H1 (cell line): Measurements from ENCODE around the gene STRA8. TPM values are rescaled to one million over a fixed set of nuclear protein-coding genes. Genes with fewer than 3 reads are reported as not detected.

Source experiments
- CTCF ChIA-PET: fragments of 300-600 bp; sonication (Branson Sonifier 250); formaldehyde crosslinking; loops from one replicate; lab custom pipeline; 2021; ENCODE audit not compliant: partially characterized antibody; lab: Charles Lee
- POLR2A ChIA-PET: fragments of 300-600 bp; sonication (Branson Sonifier 250); formaldehyde crosslinking; loops from one replicate; lab custom pipeline; 2021; ENCODE audit warnings: inconsistent platforms; ENCODE audit not compliant: partially characterized antibody; lab: Charles Lee
- DNase-seq, 2 experiments: peaks; one replicate each; pipeline versions ENCODE4 v3.0.0 to v3.0.0-alpha.2; 2010 to 2022; ENCODE audit warnings: low spot score in 2 of 2, low read depth in 1 of 2, mixed read lengths in 1 of 2
- FAIRE-seq: peaks from 2 replicates; lab custom pipeline; 2011; peaks lifted over from hg19 to GRCh38; lab: Jason Lieb, UNC
- H2AFZ ChIP-seq: 2 replicates; pipeline ENCODE4 v1.8.1; 2012; ENCODE audit warnings: low read length, inconsistent platforms
- H2AK5ac ChIP-seq: 2 replicates; pipeline ENCODE4 v1.6.1; 2013; ENCODE audit warnings: low read depth, low read length
- H2BK120ac ChIP-seq: replicated peaks from 2 replicates; pipeline ENCODE3; 2013; ENCODE audit warnings: low read depth, low read length, inconsistent platforms
- H2BK12ac ChIP-seq: 2 replicates; pipeline ENCODE4 v1.6.1; 2013; ENCODE audit warnings: low read depth, low read length
- H2BK15ac ChIP-seq: 2 replicates; pipeline ENCODE4 v1.6.1; 2013; ENCODE audit warnings: low read length
- H2BK20ac ChIP-seq: 2 replicates; pipeline ENCODE4 v1.6.1; 2013; ENCODE audit warnings: low read length
- H2BK5ac ChIP-seq: 2 replicates; pipeline ENCODE4 v1.6.1; 2013; ENCODE audit warnings: low read depth, low read length
- H3K14ac ChIP-seq: 2 replicates; pipeline ENCODE4 v1.6.1; 2013; ENCODE audit warnings: inconsistent platforms; ENCODE audit not compliant: insufficient read length
- H3K18ac ChIP-seq: 2 replicates; pipeline ENCODE4 v1.6.1; 2013; ENCODE audit warnings: low read length; ENCODE audit errors: extremely low read depth
- H3K23ac ChIP-seq: 2 replicates; pipeline ENCODE4 v1.6.1; 2013; ENCODE audit warnings: inconsistent platforms; ENCODE audit not compliant: insufficient read length
- H3K23me2 ChIP-seq: 2 replicates; pipeline ENCODE4 v1.6.1; 2013; ENCODE audit warnings: low read depth, low read length
- H3K27ac ChIP-seq: 2 replicates; pipeline ENCODE4 v1.6.1; 2011; ENCODE audit warnings: low read depth, low read length, inconsistent platforms
- H3K27me3 ChIP-seq, 4 experiments: replicated peaks in 1 of 4; 1 replicate in 1 of 4; 2 replicates in 3 of 4; pipeline versions ENCODE4 v1.6.1 to v1.8.1; 2011 to 2013; ENCODE audit warnings: low read length in 3 of 4, mild to moderate bottlenecking in 3 of 4, inconsistent platforms in 2 of 4, mixed read lengths in 2 of 4, moderate library complexity in 1 of 4; ENCODE audit not compliant: control insufficient read depth in 3 of 4, insufficient read depth in 3 of 4; ENCODE audit errors: extremely low read depth in 1 of 4
- H3K36me3 ChIP-seq, 4 experiments: 2 replicates each; pipeline versions ENCODE4 v1.6.1 to v1.8.1; 2011 to 2013; ENCODE audit warnings: mild to moderate bottlenecking in 4 of 4, low read length in 3 of 4, moderate library complexity in 2 of 4, control low read depth in 1 of 4, inconsistent platforms in 1 of 4; ENCODE audit not compliant: insufficient read depth in 4 of 4, control insufficient read depth in 2 of 4
- H3K4ac ChIP-seq: replicated peaks from 2 replicates; pipeline ENCODE3; 2013; ENCODE audit warnings: low read length, low read depth, mixed read lengths, inconsistent platforms; ENCODE audit not compliant: insufficient read length
- H3K4me1 ChIP-seq, 4 experiments: replicated peaks in 1 of 4; 1 replicate in 1 of 4; 2 replicates in 3 of 4; pipeline versions ENCODE4 v1.6.1 to v1.8.1; 2011 to 2013; ENCODE audit warnings: low read length in 3 of 4, inconsistent platforms in 2 of 4, mixed read lengths in 1 of 4; ENCODE audit not compliant: insufficient read depth in 4 of 4, control insufficient read depth in 3 of 4
- H3K4me2 ChIP-seq, 2 experiments: 2 replicates each; pipeline versions ENCODE4 v1.6.1 to v1.8.1; 2011 to 2013; ENCODE audit warnings: low read depth in 2 of 2, low read length in 2 of 2, control low read depth in 1 of 2, inconsistent platforms in 1 of 2, mild to moderate bottlenecking in 1 of 2; ENCODE audit not compliant: insufficient read depth in 1 of 2
- H3K4me3 ChIP-seq, 4 experiments: fragments of 200-600, 300-600 bp in 1 of 4; sonication (generic), shearing (Covaris generic), sonication (Bioruptor Twin) in 1 of 4; 2 replicates each; pipeline versions ENCODE4 v1.5.1 to v1.8.1; 2011 to 2016; ENCODE audit warnings: low read length in 4 of 4, low read depth in 3 of 4, control low read depth in 2 of 4, inconsistent platforms in 2 of 4, mild to moderate bottlenecking in 2 of 4, mixed read lengths in 1 of 4, moderate library complexity in 1 of 4; ENCODE audit not compliant: insufficient read depth in 2 of 4; ENCODE audit errors: extremely low read depth in 1 of 4
- H3K56ac ChIP-seq: replicated peaks from 2 replicates; pipeline ENCODE3; 2013; ENCODE audit warnings: low read depth, mild to moderate bottlenecking, mixed read lengths, low read length, inconsistent platforms; ENCODE audit not compliant: insufficient read length
- H3K79me1 ChIP-seq: 2 replicates; pipeline ENCODE4 v1.6.1; 2013; ENCODE audit warnings: low read depth, low read length, control low read depth
- H3K79me2 ChIP-seq, 2 experiments: 2 replicates each; pipeline versions ENCODE4 v1.6.1 to v1.8.1; 2012 to 2013; ENCODE audit warnings: low read length in 2 of 2, mild to moderate bottlenecking in 2 of 2, inconsistent platforms in 1 of 2; ENCODE audit not compliant: insufficient read depth in 2 of 2, control insufficient read depth in 1 of 2
- H3K9ac ChIP-seq, 4 experiments: replicated peaks in 1 of 4; 1 replicate in 1 of 4; 2 replicates in 3 of 4; pipeline versions ENCODE4 v1.6.1 to v1.8.1; 2011 to 2013; ENCODE audit warnings: low read depth in 3 of 4, low read length in 3 of 4, control low read depth in 2 of 4, mild to moderate bottlenecking in 2 of 4, moderate library complexity in 2 of 4, inconsistent platforms in 1 of 4; ENCODE audit errors: extremely low read depth in 1 of 4
- H3K9me3 ChIP-seq, 2 experiments: 2 replicates each; pipeline versions ENCODE4 v1.6.1 to v1.8.1; 2012 to 2013; ENCODE audit warnings: mild to moderate bottlenecking in 2 of 2, moderate library complexity in 2 of 2, control low read depth in 1 of 2, inconsistent platforms in 1 of 2, low read depth in 1 of 2, low read length in 1 of 2, mixed read lengths in 1 of 2; ENCODE audit not compliant: insufficient read depth in 2 of 2
- H4K20me1 ChIP-seq, 2 experiments: replicated peaks in 1 of 2; 2 replicates each; pipeline versions ENCODE3 to v1.8.1; 2011 to 2013; ENCODE audit warnings: inconsistent platforms in 2 of 2, low read length in 2 of 2, mild to moderate bottlenecking in 1 of 2; ENCODE audit not compliant: insufficient read depth in 2 of 2, control insufficient read depth in 1 of 2
- H4K5ac ChIP-seq: 2 replicates; pipeline ENCODE4 v1.6.1; 2013; ENCODE audit warnings: low read length, low read depth, mixed read lengths, inconsistent platforms; ENCODE audit not compliant: insufficient read length
- H4K8ac ChIP-seq: 2 replicates; pipeline ENCODE4 v1.8.0; 2013; ENCODE audit warnings: mild to moderate bottlenecking, moderate library complexity, low read length, inconsistent platforms; ENCODE audit not compliant: insufficient read depth; ENCODE audit errors: extremely low read depth
- H4K91ac ChIP-seq: replicated peaks from 2 replicates; pipeline ENCODE3; 2013; ENCODE audit warnings: low read length, mixed read lengths, inconsistent platforms; ENCODE audit not compliant: insufficient read length
- BRCA1 ChIP-seq: IDR thresholded peaks from 2 replicates; pipeline ENCODE4 v1.6.1; 2012; ENCODE audit warnings: low read depth, low read length, improper control_type of control experiment
- CHD2 ChIP-seq: IDR thresholded peaks from 2 replicates; pipeline ENCODE4 v1.6.1; 2012; ENCODE audit warnings: low read length, improper control_type of control experiment
- CTCF ChIP-seq, 3 experiments: IDR thresholded peaks; 1 replicate in 2 of 3; 2 replicates in 1 of 3; pipeline versions ENCODE4 v1.5.1 to v1.6.1; 2011; ENCODE audit warnings: low read length in 3 of 3, mild to moderate bottlenecking in 3 of 3, inconsistent platforms in 2 of 3, low read depth in 1 of 3, moderate library complexity in 1 of 3; ENCODE audit not compliant: insufficient read depth in 1 of 3; ENCODE audit errors: control extremely low read depth in 1 of 3
- JUN ChIP-seq: IDR thresholded peaks from 2 replicates; pipeline ENCODE4 v1.6.1; 2011; ENCODE audit warnings: low read depth, mild to moderate bottlenecking, improper control_type of control experiment, low read length
- JUND ChIP-seq: IDR thresholded peaks from 2 replicates; pipeline ENCODE4 v1.6.1; 2011; ENCODE audit warnings: mild to moderate bottlenecking, improper control_type of control experiment, low read length
- KDM4A ChIP-seq: IDR thresholded peaks from one replicate; pipeline ENCODE4 v1.7.1; 2012; ENCODE audit warnings: low read depth, mild to moderate bottlenecking, moderate library complexity, low read length, inconsistent platforms; ENCODE audit not compliant: severe bottlenecking
- NRF1 ChIP-seq: IDR thresholded peaks from 2 replicates; pipeline ENCODE4 v1.6.1; 2011; ENCODE audit warnings: mild to moderate bottlenecking, low read depth, low read length, improper control_type of control experiment
- POLR2AphosphoS5 ChIP-seq: IDR thresholded peaks from 2 replicates; pipeline ENCODE4 v1.6.1; 2011; ENCODE audit warnings: low read depth, low read length
- POU5F1 ChIP-seq: IDR thresholded peaks from 2 replicates; pipeline ENCODE4 v1.6.1; 2011; ENCODE audit warnings: low read depth, mild to moderate bottlenecking, low read length, moderate library complexity
- SP1 ChIP-seq: IDR thresholded peaks from 2 replicates; pipeline ENCODE4 v1.6.1; 2011; ENCODE audit warnings: low read depth, low read length
- SUZ12 ChIP-seq: fragments of 200-600 bp; sonication (generic); IDR thresholded peaks from 2 replicates; pipeline ENCODE4 v1.6.1; 2012; ENCODE audit warnings: mild to moderate bottlenecking, inconsistent platforms, low read length, moderate library complexity, mixed read lengths
- TCF12 ChIP-seq: IDR thresholded peaks from 2 replicates; pipeline ENCODE4 v1.6.1; 2011; ENCODE audit warnings: low read depth, mild to moderate bottlenecking, low read length
- YY1 ChIP-seq: IDR thresholded peaks from 2 replicates; pipeline ENCODE4 v1.6.1; 2011; ENCODE audit warnings: low read depth, mild to moderate bottlenecking, low read length
- WGBS, 2 experiments: shearing (Covaris generic) in 1 of 2; methylation state at CpG; one replicate each; pipeline versions ENCODE4 v1.1.6 to v1.1.7; 2013 to 2015; ENCODE audit warnings: low lambda C conversion rate in 2 of 2, mixed read lengths in 2 of 2, inconsistent platforms in 1 of 2, low coverage in 1 of 2, missing lambda C conversion rate in 1 of 2; ENCODE audit not compliant: insufficient replicate concordance in 2 of 2, insufficient coverage in 1 of 2, insufficient read length in 1 of 2; ENCODE audit errors: extremely low coverage in 1 of 2, missing lambda C conversion rate in 1 of 2; 5-methylcytosine and 5-hydroxymethylcytosine counted together
- polyA plus RNA-seq, 7 experiments: library from polyadenylated mRNA; depleted of rRNA in 3 of 7; stranded (reverse) in 5 of 7; unstranded in 2 of 7; fragments of >200 nt in 5 of 7; fragments of 200-250 nt in 2 of 7; gene quantifications; 1 replicate in 5 of 7; 2 replicates in 1 of 7; 4 replicates in 1 of 7; pipeline versions ENCODE4 v1.2.1 to v1.2.3, GENCODE V29; 2011 to 2013; ENCODE audit warnings: missing spikeins in 2 of 7, mixed read lengths in 2 of 7
- total RNA-seq: library from RNA; stranded (reverse); fragmentation: NEBNext Ultra II Directional; extraction: Animal tissue kit (Norgen Biotek cat#: 25700); gene quantifications from 2 replicates; pipeline ENCODE4 v1.2.1, GENCODE V29; 2021

STRA8 gene
- total and polyA plus RNA-seq, 2 of the 8 experiments (the other 6 are each of a cell fraction or from before 2014, with no cell fraction given), result not detected

GRCh38 chr7:135186261-135186540, 47.4 kb upstream of the STRA8 start:
- Histone ChIP-seq H3K36me3 (peaks cover 0 to 9% (median 2%) of the 10 kb centered on the region in 4 experiments; a peak in 5 of 8 replicates), H3K9me3 (peaks cover 9 to 16% of the 10 kb centered on the region in 2 experiments), H2AFZ (no peak overlapping the region), H3K23ac (no peak overlapping the region), H3K23me2 (no peaks in the 10 kb centered on the region), H3K9ac (no peak overlapping the region), H3K4me1 (no peaks in the 10 kb centered on the region), H4K91ac (no peak overlapping the region), H2BK5ac (no peak overlapping the region), H3K4ac (no peak overlapping the region), H2BK120ac (no peak overlapping the region), H3K18ac (no peak overlapping the region), H3K56ac (no peak overlapping the region), H3K4me3 (no peak overlapping the region), H2BK12ac (no peak overlapping the region), H4K20me1 (no peaks in the 10 kb centered on the region), H4K5ac (no peak overlapping the region), H2BK20ac (no peak overlapping the region), H3K79me1 (no peaks in the 10 kb centered on the region), H3K79me2 (no peaks in the 10 kb centered on the region), H3K27me3 (no peaks in the 10 kb centered on the region), H4K8ac (no peak overlapping the region), H2AK5ac (no peak overlapping the region), H3K4me2 (no peak overlapping the region), H3K14ac (no peak overlapping the region), H3K27ac (no peak overlapping the region), H2BK15ac (no peak overlapping the region)
- 92% methylated on average over 3 of the region's 3 CpGs; no CpG with 5 or more reads in 1 of the 2 experiments for WGBS, 2 experiments
- ChIA-PET POLR2A (interaction anchor here (0.6 kb wide), 1 partner anchor 21 kb away, joined by 3 read pairs; no protein-coding TSS in a partner anchor), CTCF (interaction anchor here (0.7 to 1.6 kb wide), 2 partner anchors 52 to 53 kb away, joined by 3 read pairs; no protein-coding TSS in a partner anchor)
- DNase-seq (no peak), FAIRE-seq (no peak)
- no peak for TF ChIP-seq CTCF (IDR thresholded peaks at IDR 0.05; ENCODE audit: control extremely low read depth in 1 of 3, insufficient read depth in 1 of 3, low read depth in 1 of 3, low read length in 3 of 3)
- no peak for TF ChIP-seq KDM4A
- no peak for TF ChIP-seq SP1
- no peak for TF ChIP-seq NRF1
- TF ChIP-seq SUZ12, result no peak
- TF ChIP-seq JUN, result no peak
- no peak for TF ChIP-seq TCF12
- TF ChIP-seq CHD2, result no peak
- no peak for TF ChIP-seq POU5F1
- TF ChIP-seq YY1, result no peak
- TF ChIP-seq POLR2AphosphoS5, result no peak
- no peak for TF ChIP-seq JUND
- TF ChIP-seq BRCA1, result no peak
